Adrenal gland (tissue), 5 donors: ENCODE data around the gene COL16A1.

Experiments used
- POLR2A ChIP-seq, 2 donors: fragments of 450-650 bp; IDR thresholded peaks; one replicate each; pipeline ENCODE4 v1.6.1; 2017; ENCODE audit warnings: antibody characterized with exemption in 2 of 2, mild to moderate bottlenecking in 2 of 2, moderate library complexity in 1 of 2
- TF ChIP-seq, protein P1 (sequence below), 6 experiments: fragments of 450-650 bp in 4 of 6; fragments of 200-600 bp in 2 of 6; sonication (generic) in 1 of 6; IDR thresholded peaks; 1 replicate in 5 of 6; 2 replicates in 1 of 6; pipeline versions ENCODE4 v1.5.1 to v1.8.0; 2016 to 2021; ENCODE audit warnings: antibody characterized with exemption in 6 of 6, mild to moderate bottlenecking in 2 of 6, moderate library complexity in 1 of 6
- donor health status: DM: no; HTN: no; CAD: no.

DNA sequence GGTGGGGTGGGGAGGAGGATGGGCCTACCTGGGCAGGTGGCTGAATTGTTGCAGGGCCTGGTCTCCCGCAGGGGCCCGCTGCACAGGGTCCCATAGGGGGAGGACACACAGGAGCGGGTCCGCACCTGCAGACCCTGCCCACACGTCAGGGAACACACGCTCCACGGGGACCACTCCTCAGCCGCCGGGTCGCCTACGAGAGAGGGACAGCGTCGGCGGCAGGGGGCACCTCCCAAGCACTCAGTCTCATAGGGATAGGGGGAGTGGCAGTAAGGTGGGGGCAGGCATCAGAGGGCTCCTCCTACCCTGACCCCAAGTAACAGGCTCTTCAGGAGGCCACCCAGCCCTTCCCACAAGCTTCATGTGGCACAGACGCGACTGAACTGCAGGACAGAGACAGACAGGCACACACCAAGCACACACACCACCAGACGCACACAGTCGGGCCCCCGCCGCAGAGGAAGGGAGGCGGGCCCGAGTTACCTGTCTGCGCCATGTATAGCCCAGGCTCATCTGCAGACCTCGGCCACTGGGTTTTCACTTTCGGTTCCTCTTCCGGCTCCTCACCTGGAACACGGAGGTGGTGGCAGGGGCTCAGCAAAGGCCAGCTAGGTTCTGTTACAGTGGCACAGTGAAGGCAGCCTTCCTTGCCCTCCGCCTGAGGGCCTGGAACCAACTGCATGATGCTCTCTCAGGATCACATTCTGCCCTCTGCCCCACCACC lies 40.5 kb upstream of the COL16A1 start:
- TF ChIP-seq, protein P1, sequence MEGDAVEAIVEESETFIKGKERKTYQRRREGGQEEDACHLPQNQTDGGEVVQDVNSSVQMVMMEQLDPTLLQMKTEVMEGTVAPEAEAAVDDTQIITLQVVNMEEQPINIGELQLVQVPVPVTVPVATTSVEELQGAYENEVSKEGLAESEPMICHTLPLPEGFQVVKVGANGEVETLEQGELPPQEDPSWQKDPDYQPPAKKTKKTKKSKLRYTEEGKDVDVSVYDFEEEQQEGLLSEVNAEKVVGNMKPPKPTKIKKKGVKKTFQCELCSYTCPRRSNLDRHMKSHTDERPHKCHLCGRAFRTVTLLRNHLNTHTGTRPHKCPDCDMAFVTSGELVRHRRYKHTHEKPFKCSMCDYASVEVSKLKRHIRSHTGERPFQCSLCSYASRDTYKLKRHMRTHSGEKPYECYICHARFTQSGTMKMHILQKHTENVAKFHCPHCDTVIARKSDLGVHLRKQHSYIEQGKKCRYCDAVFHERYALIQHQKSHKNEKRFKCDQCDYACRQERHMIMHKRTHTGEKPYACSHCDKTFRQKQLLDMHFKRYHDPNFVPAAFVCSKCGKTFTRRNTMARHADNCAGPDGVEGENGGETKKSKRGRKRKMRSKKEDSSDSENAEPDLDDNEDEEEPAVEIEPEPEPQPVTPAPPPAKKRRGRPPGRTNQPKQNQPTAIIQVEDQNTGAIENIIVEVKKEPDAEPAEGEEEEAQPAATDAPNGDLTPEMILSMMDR (IDR thresholded peaks at IDR 0.05), result no peak
- no peak for TF ChIP-seq POLR2A (IDR thresholded peaks at IDR 0.05)
